Choroid plexus epithelial cell (primary cell): ENCODE data around the gene LMO4.

Experiments
- DNase-seq: peaks from one replicate; pipeline ENCODE4 v3.0.0-alpha.2; 2010; ENCODE audit warnings: low read depth
- H3K4me3 ChIP-seq: 2 replicates; pipeline ENCODE4 v1.5.1; 2011; ENCODE audit warnings: low read depth, mild to moderate bottlenecking, control low read depth, low read length, moderate library complexity
- CTCF ChIP-seq: conservative IDR thresholded peaks from 2 replicates; pipeline ENCODE4 v1.5.1; 2011; ENCODE audit warnings: low read depth, mild to moderate bottlenecking, control low read depth, inconsistent platforms, low read length, moderate library complexity

Gene LMO4

GRCh38 chr1:87370544-87370943 is 41.9 kb downstream of the LMO4 start:
- no peak overlapping the region for H3K4me3 ChIP-seq
- no peak for TF ChIP-seq CTCF
- DNase-seq = no peak

- TF ChIP-seq CTCF = no peak
- H3K4me3 ChIP-seq = no peak overlapping the region
- no peak for DNase-seq
These were observed 50.6 kb downstream of the LMO4 start for GRCh38 chr1:87379306-87379705.

- DNase-seq = no peak
These were observed 57.6 kb downstream of the LMO4 start for GRCh38 chr1:87386217-87386790.

GRCh38 chr1:87388411-87388810 is 59.7 kb downstream of the LMO4 start:
- TF ChIP-seq CTCF = no peak
- H3K4me3 ChIP-seq = no peak overlapping the region
- DNase-seq = no peak

More at GRCh38 chr1:87386217-87386790, 57.6 kb downstream of the LMO4 start:
- no peak for TF ChIP-seq CTCF
- H3K4me3 ChIP-seq = no peak overlapping the region

- H3K4me3 ChIP-seq = no peak overlapping the region
- TF ChIP-seq CTCF = no peak
- no peak for DNase-seq
These were observed 60.3 kb downstream of the LMO4 start for GRCh38 chr1:87389011-87389410.

- no peak for DNase-seq
- TF ChIP-seq CTCF = no peak
- H3K4me3 ChIP-seq = no peak overlapping the region
These were observed 60.9 kb downstream of the LMO4 start for GRCh38 chr1:87389546-87389945.
